Fibroblast of skin of right biceps (primary cell): ENCODE measurements around the gene HMCN1.
A peak's percentile ranks its signal among the peaks of the same experiment; 100 is the strongest.
"Not testable (repeated sequence)": the region's sequence is repeated elsewhere in the genome, so short reads cannot be mapped to it uniquely, and the experiment has no call there.

Experiments used
- DNase-seq: peaks from one replicate; pipeline ENCODE4 v3.0.0-alpha.2; 2013

The HMCN1 gene

GRCh38 chr1:186210258-186210657, 476.1 kb downstream of the HMCN1 start:
- no peak for DNase-seq

- DNase-seq, result not testable (repeated sequence)
These were observed 477.4 kb downstream of the HMCN1 start for GRCh38 chr1:186211583-186211982.

- DNase-seq, result peak; percentile 93
These were observed 478.5 kb downstream of the HMCN1 start for GRCh38 chr1:186212568-186213224.

GRCh38 chr1:186213225-186213607, 479.0 kb downstream of the HMCN1 start:
- DNase-seq, result no peak

- peak; percentile 48 for DNase-seq
These were observed 480.6 kb downstream of the HMCN1 start for GRCh38 chr1:186214791-186215190.

- no peak for DNase-seq
These were observed 481.4 kb downstream of the HMCN1 start for GRCh38 chr1:186215636-186216035.

GRCh38 chr1:186218654-186219352, 484.6 kb downstream of the HMCN1 start:
- DNase-seq, result no peak

GRCh38 chr1:186220067-186220466, 485.9 kb downstream of the HMCN1 start:
- DNase-seq, result peak; percentile 29

GRCh38 chr1:186220911-186221310, 486.7 kb downstream of the HMCN1 start:
- DNase-seq, result no peak

- DNase-seq, result peak; percentile 46
These were observed 490.9 kb downstream of the HMCN1 start for GRCh38 chr1:186225096-186225495.

- DNase-seq, result no peak
These were observed 494.6 kb downstream of the HMCN1 start for GRCh38 chr1:186228749-186229148.

- DNase-seq, result peak; percentile 25
These were observed 497.8 kb downstream of the HMCN1 start for GRCh38 chr1:186231861-186232436.

- no peak for DNase-seq
These were observed 500.9 kb downstream of the HMCN1 start for GRCh38 chr1:186234976-186235686.

- no peak for DNase-seq
These were observed 501.5 kb downstream of the HMCN1 start for GRCh38 chr1:186235696-186236095.

- peak; percentile 98 for DNase-seq
These were observed 502.7 kb downstream of the HMCN1 start for GRCh38 chr1:186236921-186237320.

GRCh38 chr1:186239171-186239570, 505.0 kb downstream of the HMCN1 start:
- DNase-seq, result peak; percentile 71

- no peak for DNase-seq
These were observed 506.2 kb downstream of the HMCN1 start for GRCh38 chr1:186240436-186240835.
